Activated CD4-positive, CD25-positive, alpha-beta regulatory T cell treated with anti-CD3 and anti-CD28 coated beads, Interleukin-2, amount 50 U/mL, for 16 hours (primary cell): ENCODE data around the gene INPP1.
A peak's percentile ranks its signal among the peaks of the same experiment; 100 is the strongest.

Source experiments
- DNase-seq: peaks from one replicate; pipeline ENCODE4 v3.0.0-alpha.2; 2020; ENCODE audit warnings: low read depth, low spot score

INPP1 gene

DNA sequence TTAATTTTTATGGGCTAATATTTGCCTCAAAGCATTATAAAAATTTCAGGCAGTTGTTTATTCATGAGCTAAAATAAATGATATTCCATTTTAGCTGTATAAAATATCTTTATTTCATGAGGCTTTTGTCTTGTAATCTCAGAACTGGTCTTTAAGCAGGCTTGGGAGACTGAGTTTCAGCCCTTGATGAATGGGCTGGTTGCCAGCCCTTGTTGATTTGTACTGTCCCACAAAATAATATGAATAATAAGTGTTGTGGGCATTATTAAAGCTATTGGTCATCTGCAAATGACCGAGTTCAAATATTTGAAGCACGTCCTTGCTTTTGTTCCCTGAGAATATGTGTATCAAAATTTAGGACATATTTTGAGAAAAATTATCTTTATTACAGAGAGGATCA, 18.2 kb downstream of the INPP1 start:
- DNase-seq, result no peak

- no peak for DNase-seq
Observed at GRCh38 chr2:190362894-190363293, 19.5 kb downstream of the INPP1 start.

GRCh38 chr2:190365499-190366204, 22.3 kb downstream of the INPP1 start:
- DNase-seq, result no peak

GRCh38 chr2:190366248-190366753, 22.9 kb downstream of the INPP1 start:
- no peak for DNase-seq

DNA sequence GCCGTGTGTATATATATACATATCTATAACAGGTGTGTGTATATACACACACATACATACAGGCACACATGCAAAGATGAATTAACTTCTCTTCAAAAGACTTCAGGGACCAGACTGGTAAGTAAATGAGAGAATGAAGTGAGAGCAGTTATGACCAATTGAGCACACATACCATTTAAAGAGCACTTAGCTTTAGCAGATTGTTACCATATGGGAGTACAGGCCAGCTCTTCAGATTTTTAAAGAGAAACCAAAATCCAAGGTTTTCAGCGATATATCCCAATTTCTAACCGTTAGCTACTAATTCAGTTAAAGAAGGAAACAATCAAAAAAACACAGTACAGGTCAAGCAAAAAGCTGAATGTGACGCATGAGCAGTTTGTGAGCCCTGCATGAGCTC, 23.7 kb downstream of the INPP1 start:
- no peak for DNase-seq

- DNase-seq, result no peak
Observed at GRCh38 chr2:190369635-190370034, 26.2 kb downstream of the INPP1 start.

DNA sequence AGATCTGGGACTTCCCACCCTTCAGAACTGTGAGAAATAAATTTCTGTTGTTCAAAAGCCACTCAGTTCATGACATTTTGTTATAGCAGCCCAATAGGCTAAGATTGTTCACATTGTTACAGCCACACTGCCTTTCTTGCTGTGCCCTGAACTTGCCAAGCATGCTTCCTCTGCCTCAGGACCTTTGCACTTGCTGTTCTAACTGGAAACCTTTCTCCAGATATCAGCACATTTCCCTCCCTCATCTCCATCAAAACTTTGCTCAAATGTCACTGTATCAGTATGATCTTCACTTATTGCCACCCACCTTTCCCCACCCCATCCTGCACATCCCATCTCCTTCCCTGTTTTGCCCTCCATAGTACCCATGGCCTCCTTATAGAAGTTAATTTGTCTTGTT, 32.7 kb downstream of the INPP1 start:
- DNase-seq, result no peak

- DNase-seq, result no peak
Observed at GRCh38 chr2:190376591-190377245, 33.3 kb downstream of the INPP1 start.

GRCh38 chr2:190378880-190379237, 35.5 kb downstream of the INPP1 start:
- no peak for DNase-seq

DNA sequence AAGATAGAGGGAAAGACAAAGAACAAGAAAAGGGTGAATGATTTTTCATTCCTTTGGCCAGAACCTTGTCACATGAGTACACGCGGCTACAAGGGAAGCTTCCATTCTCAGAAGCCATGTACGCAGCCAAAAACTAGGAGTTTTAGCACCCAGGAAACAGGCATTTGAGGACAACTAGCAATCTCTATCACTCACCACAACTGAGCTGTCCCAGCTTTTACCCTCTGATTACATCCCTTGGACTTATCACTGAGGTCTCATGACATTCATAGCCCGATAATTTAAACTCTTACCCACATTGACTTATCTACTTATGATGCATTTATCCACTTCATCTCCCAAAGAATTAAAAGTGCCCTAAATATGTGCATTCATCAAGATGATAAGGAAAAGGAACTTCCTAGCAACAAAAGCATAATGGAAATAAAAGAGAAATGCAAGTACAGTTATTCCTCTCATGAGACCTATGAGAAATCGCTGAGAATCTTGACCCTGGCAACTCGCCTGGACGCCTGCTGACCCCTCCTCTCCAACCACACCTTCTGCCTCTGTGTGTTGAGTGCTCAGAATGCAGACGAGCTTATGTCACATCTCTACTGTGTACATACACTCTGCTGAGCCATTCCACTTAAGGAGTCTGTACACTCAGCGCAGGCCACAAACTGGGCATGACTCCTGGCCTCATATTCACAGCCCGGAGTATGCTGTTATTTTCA, 36.0 kb downstream of the INPP1 start:
- DNase-seq, result no peak

DNA sequence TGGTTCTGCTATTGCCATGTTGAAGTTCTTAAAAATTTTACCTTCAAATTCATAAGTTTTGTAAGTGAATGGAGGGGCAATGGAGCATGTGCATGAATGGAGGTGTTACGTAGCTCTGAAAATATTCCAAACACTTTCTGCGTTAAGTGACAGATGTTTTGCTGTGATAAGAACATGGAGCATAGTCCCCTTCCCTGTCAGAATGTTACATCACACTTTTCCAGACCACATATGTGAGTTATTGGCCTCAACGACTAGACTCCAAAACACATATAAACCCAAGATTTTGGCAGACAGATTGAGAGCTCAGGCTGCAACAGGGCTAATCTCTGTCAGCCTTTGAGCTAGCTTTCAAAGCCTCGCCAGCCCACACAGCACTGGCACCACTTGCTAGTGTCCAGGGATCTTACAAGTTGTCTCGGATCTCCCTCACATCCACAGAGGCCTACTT, 37.6 kb downstream of the INPP1 start:
- no peak for DNase-seq

- DNase-seq, result no peak
Observed at GRCh38 chr2:190382851-190383250, 39.5 kb downstream of the INPP1 start.

DNA sequence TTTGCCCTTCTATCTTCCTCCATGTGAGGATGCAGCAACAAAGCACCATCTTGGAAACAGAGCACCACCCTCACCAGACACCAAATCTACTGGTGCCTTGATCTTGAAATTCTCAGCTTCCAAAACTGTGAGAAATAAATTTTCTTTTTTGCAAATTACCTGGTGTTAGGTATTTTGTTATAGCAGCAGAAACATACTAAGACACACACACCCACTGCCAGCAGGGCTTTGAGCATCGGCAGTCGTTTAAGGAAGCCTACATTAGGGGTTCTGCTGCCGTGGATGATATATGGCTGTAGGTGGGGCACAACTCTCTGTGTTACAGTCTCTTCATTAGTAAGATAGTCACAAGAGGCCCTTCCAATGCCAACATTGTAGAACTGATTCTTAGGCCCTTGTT, 44.0 kb downstream of the INPP1 start:
- DNase-seq, result no peak

GRCh38 chr2:190396271-190396670, 52.9 kb downstream of the INPP1 start:
- DNase-seq, result no peak

- no peak for DNase-seq
Observed at GRCh38 chr2:190402986-190403603, 59.7 kb downstream of the INPP1 start.

GRCh38 chr2:190404487-190404886, 61.1 kb downstream of the INPP1 start:
- DNase-seq, result no peak

GRCh38 chr2:190405070-190405469, 61.7 kb downstream of the INPP1 start:
- DNase-seq, result no peak

DNA sequence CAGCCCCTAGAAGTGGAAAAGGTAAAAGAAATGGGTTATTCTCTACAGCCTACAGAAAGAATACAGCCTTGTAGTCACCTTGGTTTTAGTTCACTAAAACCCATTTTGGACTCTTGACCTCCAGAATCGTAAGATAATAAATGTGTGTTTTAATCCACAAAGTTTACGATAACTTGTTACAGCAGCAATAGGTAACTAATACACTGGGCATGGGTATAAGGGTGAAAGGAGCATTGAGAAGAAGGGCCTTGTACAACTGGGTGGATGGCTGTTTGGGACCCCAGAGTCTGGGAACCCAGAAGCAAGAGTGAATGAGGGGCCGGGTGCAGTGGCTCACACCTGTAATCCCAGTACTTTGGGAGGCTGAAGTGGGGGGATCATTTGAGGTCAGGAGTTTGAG, 62.6 kb downstream of the INPP1 start:
- DNase-seq, result no peak

- no peak for DNase-seq
Observed at GRCh38 chr2:190406805-190407204, 63.4 kb downstream of the INPP1 start.

DNA sequence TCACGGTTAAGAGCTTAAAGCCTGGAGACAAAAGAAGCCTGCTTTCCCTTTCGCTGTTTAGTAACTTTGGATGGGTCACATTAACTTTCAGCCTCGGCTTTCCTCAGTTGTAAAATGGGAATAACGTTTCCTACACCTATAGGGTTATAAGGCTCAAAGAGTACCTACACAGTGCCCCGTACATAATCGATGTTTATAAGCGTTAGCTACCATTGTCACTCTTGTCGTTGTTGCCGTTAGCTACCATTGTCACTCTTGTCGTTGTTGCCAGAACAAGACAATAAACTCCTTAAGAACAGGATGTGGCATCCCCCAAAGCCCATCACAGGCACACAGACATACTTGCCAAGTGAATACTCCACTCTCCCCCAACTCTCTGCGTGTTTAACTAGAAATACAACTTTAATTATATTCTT, 63.9 kb downstream of the INPP1 start:
- peak; percentile 5 for DNase-seq

DNA sequence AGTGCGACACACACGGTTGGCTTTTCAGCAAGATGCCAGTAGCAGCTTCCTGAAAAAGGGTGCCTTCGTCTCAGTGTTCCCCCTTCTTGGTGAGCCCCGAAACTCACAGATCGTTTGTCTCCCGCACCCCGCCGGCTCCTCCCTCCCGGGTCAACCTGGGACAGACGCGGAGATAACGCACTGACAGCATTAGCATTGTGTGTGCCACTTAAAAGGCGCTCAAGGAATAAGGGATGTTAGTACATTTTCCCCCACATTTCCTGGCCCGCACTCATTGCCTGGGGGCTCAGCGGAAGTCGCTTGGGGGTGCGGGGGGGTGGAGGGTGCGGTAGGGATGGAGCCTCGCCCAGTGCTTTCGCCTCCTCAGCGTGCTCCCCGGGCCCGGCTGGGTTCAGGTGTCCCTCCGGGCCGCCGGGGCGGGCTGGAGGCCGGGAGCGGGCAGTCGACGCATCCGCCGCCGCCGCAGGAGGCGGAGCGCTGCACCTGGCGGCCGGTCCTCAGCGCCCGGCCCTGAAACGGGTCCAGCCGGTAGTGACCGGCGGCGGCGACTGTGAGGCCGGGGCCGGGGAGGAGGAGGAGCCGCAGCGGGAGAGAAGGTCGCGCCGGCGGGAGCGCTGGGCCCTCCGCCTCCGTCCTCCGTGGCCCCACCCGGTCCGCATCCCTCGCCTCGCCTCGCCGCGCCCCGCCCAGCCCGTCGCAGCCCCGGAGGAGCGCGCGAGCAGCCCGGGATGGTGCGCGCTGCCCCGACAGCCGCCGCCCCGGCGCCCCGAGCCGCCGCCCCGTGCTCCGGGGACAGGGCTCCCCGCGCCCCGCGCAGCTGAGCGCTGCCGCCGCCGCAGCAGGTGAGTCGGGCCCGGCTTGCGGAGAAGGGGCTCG, 64.5 kb downstream of the INPP1 start, which contains the start of gene MFSD6:
MFSD6 (plus strand) TSS at position 694 of the 876 bp plus-strand sequence. CDS start 27,675 bp downstream, outside the sequence.
- DNase-seq, result peak; percentile 14
